Measurements from ENCODE around the gene CITED4. TPM values are rescaled to one million over a fixed set of nuclear protein-coding genes. Genes with fewer than 3 reads are reported as not detected.

Gene CITED4
- total RNA-seq, 1 experiment from 2014 or later: 13.9 TPM

DNA sequence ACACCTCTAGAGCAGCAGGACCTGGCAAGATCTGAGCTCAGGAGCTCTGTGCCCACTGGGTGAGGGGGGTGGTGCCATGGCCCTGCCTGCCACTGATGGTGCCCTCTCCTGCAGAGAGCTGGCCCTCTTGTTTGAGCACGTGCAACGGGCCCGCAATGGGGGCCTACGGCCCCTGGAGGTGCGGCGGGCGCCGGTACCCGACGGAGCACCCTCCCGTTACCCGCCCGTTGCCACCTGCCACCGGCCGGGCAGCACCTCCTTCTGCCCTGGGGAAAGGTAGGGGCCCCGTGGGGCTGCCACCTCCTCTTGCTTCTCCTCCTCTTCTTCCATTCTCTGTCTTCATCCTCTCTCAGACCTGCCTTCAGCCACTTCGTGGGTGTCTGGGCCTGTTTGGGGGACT, 38.2 kb downstream of the CITED4 start:
- peaks cover 3% of the 10 kb centered on the region for H3K27me3 ChIP-seq (ENCODE audit: control insufficient read depth, insufficient read depth, low read length)

GRCh38 chr1:40823345-40823744, 38.8 kb downstream of the CITED4 start:
- peaks cover 5% of the 10 kb centered on the region for H3K27me3 ChIP-seq (ENCODE audit: control insufficient read depth, insufficient read depth, low read length)
- DNase-seq: no peak
- no peak overlapping the region for H3K4me3 ChIP-seq (ENCODE audit: insufficient read depth, low read depth, low read length)
- H3K36me3 ChIP-seq (replicated peaks; ENCODE audit: control insufficient read depth, insufficient read depth, low read length): no peaks in the 10 kb centered on the region

More for the DNA sequence above, 38.2 kb downstream of the CITED4 start:
- Histone ChIP-seq H3K4me3 (ENCODE audit: insufficient read depth, low read depth, low read length) (no peak overlapping the region), H3K36me3 (replicated peaks; ENCODE audit: control insufficient read depth, insufficient read depth, low read length) (no peaks in the 10 kb centered on the region)
- DNase-seq: no peak

GRCh38 chr1:40822890-40823289, 39.3 kb downstream of the CITED4 start:
- Histone ChIP-seq H3K4me3 (ENCODE audit: insufficient read depth, low read depth, low read length) (no peak overlapping the region), H3K36me3 (replicated peaks; ENCODE audit: control insufficient read depth, insufficient read depth, low read length) (no peaks in the 10 kb centered on the region), H3K27me3 (ENCODE audit: control insufficient read depth, insufficient read depth, low read length) (peaks cover 9% of the 10 kb centered on the region)
- no peak for DNase-seq

DNA sequence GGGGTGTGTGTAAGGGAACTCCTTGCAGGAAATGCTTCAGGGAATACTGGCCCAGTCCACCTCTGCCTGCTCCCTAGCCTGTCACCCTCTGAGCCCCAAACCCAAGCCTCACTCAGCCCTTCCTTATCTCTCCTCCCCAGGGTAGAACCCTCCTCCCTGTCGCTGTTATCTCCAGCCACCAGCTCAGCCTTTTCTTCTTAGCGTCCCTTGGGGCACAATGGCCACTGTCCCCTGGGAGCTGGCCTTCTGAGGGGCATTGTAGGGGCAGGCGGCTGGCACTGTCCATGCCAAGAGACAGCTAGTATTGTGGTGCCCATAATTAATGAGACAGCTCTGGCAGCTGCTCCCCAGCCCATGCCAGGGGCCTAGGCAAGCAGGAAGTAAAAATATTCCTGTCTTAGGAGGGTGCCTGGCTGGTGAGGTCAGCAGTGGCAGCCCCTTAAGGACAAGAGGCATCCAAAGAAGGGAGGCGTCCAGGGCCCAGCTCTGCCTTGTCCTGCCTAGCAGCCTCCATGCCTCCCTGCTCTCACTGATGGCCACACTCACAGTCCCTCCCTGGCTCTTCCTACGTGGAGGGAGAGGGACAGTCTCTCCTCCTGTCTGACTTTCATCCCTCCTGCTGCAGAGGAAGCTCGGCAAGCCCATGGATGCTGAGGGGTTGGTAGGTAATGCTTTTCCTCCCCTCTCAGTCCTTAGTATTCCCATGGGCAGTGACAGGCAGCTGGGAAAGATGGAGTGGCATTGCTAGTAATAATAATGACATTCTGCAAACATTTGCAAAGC, 41.1 kb downstream of the CITED4 start:
- Histone ChIP-seq H3K36me3 (replicated peaks; ENCODE audit: control insufficient read depth, insufficient read depth, low read length) (no peaks in the 10 kb centered on the region), H3K27me3 (ENCODE audit: control insufficient read depth, insufficient read depth, low read length) (peaks cover 24% of the 10 kb centered on the region), H3K4me3 (ENCODE audit: insufficient read depth, low read depth, low read length) (no peak overlapping the region)
- DNase-seq: no peak

- H3K27me3 ChIP-seq (ENCODE audit: control insufficient read depth, insufficient read depth, low read length): peaks cover 27% of the 10 kb centered on the region
- no peak overlapping the region for H3K4me3 ChIP-seq (ENCODE audit: insufficient read depth, low read depth, low read length)
- peak; percentile 89 for DNase-seq
Measured at GRCh38 chr1:40820251-40820797, 41.8 kb downstream of the CITED4 start.

DNA sequence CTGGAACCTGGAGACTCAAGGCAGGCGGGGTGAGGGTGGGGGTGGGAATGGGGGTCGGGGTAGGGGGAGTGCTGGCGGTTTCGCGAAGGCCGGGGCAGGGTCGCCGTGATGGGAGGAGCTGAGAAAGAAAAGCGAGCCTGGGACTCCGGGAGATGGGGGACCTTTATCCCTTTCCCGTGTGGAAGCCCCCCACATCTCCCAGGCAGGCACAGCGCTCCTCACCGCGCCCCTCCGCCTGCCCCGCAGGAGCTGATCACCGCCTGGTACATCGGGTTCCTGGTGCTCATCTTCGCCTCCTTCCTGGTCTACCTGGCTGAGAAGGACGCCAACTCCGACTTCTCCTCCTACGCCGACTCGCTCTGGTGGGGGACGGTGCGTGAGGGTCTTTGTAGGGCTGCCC, 43.1 kb downstream of the CITED4 start:
- Histone ChIP-seq H3K4me3 (ENCODE audit: insufficient read depth, low read depth, low read length) (peak overlapping the region; percentile 35), H3K36me3 (replicated peaks; ENCODE audit: control insufficient read depth, insufficient read depth, low read length) (no peaks in the 10 kb centered on the region), H3K27me3 (ENCODE audit: control insufficient read depth, insufficient read depth, low read length) (peaks cover 27% of the 10 kb centered on the region)
- DNase-seq: no peak

More at GRCh38 chr1:40820251-40820797, 41.8 kb downstream of the CITED4 start:
- H3K36me3 ChIP-seq (replicated peaks; ENCODE audit: control insufficient read depth, insufficient read depth, low read length): no peaks in the 10 kb centered on the region

DNA sequence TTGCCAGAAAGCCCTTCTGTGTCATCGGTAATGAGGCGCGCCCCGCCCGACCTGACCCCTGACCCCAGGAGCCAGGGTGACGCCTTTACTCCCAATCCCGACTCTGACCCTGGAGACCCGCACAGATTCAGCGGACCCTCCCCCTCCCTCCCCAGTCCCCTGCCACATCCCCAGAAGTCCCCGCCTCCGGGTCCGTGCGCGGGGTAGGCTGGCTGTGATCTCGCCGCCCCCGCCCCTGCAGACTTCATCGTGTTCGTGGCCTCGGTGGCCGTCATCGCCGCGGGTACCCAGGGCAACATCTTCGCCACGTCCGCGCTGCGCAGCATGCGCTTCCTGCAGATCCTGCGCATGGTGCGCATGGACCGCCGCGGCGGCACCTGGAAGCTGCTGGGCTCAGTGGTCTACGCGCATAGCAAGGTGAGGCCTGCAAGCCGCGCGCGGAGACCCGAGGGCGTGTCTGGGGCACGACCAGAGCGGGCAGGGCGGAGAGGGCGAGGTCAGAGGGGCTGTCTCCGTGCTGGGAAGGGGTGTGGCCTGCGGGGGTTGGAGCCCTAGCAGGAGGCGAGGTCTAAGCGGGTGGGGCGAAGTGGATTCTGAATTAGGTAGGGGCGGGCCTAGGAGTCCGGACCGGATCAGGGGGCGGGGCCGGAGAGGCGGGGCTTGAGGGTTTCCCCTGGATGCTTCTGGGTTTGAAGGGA, 43.8 kb downstream of the CITED4 start:
- peak overlapping the region; percentile 74 for H3K4me3 ChIP-seq (ENCODE audit: insufficient read depth, low read depth, low read length)
- peak; percentile 99 for DNase-seq
- H3K36me3 ChIP-seq (replicated peaks; ENCODE audit: control insufficient read depth, insufficient read depth, low read length): no peaks in the 10 kb centered on the region
- H3K27me3 ChIP-seq (ENCODE audit: control insufficient read depth, insufficient read depth, low read length): peaks cover 27% of the 10 kb centered on the region

DNA sequence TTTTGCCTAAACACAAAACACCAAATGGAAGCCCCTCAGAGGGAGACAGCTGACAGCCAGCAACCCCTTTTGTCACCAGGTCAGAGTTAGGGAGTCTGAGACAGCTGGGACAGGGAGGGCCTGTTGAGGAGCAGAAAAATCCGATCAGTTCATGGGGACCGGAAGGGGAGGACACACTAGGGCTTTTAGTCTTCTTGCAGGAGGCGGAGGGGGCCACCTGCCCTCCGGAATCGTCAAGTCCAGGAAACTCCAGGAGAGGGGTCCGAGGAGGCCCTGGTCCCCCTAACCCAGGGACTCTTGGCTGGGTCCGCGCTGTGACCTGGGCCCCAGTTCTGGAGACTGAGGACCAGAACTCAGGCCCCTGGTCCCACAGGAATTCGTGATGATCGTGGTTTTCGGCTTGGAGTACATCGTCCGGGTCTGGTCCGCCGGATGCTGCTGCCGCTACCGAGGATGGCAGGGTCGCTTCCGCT, 44.3 kb downstream of the CITED4 start:
- no peaks in the 10 kb centered on the region for H3K36me3 ChIP-seq (replicated peaks; ENCODE audit: control insufficient read depth, insufficient read depth, low read length)
- DNase-seq: peak; percentile 78
- H3K27me3 ChIP-seq (ENCODE audit: control insufficient read depth, insufficient read depth, low read length): peaks cover 27% of the 10 kb centered on the region
- peak overlapping the region; percentile 74 for H3K4me3 ChIP-seq (ENCODE audit: insufficient read depth, low read depth, low read length)

- H3K36me3 ChIP-seq (replicated peaks; ENCODE audit: control insufficient read depth, insufficient read depth, low read length): no peaks in the 10 kb centered on the region
- H3K4me3 ChIP-seq (ENCODE audit: insufficient read depth, low read depth, low read length): no peak overlapping the region
- DNase-seq: no peak
- H3K27me3 ChIP-seq (ENCODE audit: control insufficient read depth, insufficient read depth, low read length): peaks cover 27% of the 10 kb centered on the region
Measured at GRCh38 chr1:40815420-40815819, 46.7 kb downstream of the CITED4 start.

Other genes with a start within 250 kb of the CITED4 start
- gene RIMS3, start 196.7 kb downstream of the CITED4 start, total RNA-seq (2014; rRNA removed; shearing (Covaris generic)): 20.0 and 20.7 TPM in 2 replicates
- 43.3 and 51.0 TPM in 2 replicates for gene NFYC, start 170.7 kb downstream of the CITED4 start, total RNA-seq (2014; rRNA removed; shearing (Covaris generic))
- gene KCNQ4, start 78.6 kb downstream of the CITED4 start, total RNA-seq (2014; rRNA removed; shearing (Covaris generic)): 1.5 and 2.7 TPM in 2 replicates
- gene CTPS1, start 117.3 kb upstream of the CITED4 start, total RNA-seq (2014; rRNA removed; shearing (Covaris generic)): 68.0 and 81.9 TPM in 2 replicates
- gene SLFNL1, start 159.4 kb upstream of the CITED4 start, total RNA-seq (2014; rRNA removed; shearing (Covaris generic)): 0.30 TPM in 1 of 2 replicates, not detected in the other

Measured in H7 (cell line).